NCI-H82 (cell line): ENCODE measurements around the gene SETD6.
"Not testable (repeated sequence)": the region's sequence is repeated elsewhere in the genome, so short reads cannot be mapped to it uniquely, and the experiment has no call there.

Experiments
- DNase-seq: peaks from one replicate; lab custom pipeline; 2025; lab: John Stamatoyannopoulos, UW

The SETD6 gene

GRCh38 chr16:58537124-58537906 lies 22.0 kb downstream of the SETD6 start:
- DNase-seq: no peak

DNA sequence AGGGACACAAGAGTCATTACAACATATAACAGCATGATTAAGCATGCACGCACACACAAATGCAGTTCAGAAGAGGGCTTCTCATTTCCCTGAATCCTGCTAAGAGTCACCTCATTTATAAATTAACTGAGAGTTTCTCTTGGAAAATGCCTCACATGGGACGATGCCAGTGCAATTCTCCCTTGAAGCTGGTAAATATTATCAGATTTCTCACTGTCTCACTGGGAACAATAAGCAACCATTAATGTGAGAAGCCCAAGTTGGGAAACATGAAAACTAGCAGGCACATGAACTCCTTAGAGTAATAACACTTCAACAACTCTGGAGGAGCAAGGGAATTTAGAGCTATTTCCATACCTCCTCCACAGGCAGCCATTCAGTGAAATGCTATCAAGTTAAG lies 26.4 kb downstream of the SETD6 start:
- DNase-seq: no peak

DNA sequence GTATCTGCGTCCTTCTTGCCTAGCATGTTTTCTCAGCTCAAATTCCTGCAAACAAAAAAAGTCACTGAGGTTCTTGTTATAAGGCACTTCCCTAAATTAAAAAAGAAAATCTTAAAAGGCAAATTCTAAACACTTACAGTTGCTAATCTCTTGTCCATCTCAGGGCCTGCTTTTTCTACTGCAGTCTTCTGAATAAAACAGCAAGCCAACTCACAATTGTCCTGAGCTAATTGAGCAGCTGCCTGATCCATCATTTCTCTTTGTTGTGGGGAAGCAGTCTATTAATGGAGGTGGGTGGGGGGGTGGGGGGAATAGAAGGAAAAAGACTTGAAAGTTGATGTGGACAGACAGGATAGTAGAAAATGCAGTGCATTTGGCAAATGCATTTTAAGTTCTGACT lies 27.0 kb downstream of the SETD6 start:
- DNase-seq: no peak

DNA sequence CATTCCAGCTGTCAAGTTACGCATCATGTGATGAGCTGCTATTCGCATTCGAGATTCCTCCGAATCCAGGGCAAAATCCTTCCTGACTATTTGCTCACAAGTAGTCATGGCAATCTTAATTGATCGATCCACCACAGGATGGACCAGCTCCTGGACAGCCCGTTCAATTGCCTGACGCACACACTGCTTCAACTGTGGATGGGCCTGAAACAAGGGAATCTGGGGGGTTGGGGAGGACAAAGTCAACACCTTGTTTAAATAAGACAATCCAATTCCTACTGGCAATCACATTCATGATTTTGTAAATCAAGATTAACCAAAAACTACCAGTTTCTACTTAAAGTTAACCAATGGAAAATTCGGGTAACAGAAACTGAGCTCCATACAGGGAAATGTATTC lies 28.4 kb downstream of the SETD6 start:
- DNase-seq: no peak

- no peak for DNase-seq
Observed at GRCh38 chr16:58548378-58548777, 33.1 kb downstream of the SETD6 start.

DNA sequence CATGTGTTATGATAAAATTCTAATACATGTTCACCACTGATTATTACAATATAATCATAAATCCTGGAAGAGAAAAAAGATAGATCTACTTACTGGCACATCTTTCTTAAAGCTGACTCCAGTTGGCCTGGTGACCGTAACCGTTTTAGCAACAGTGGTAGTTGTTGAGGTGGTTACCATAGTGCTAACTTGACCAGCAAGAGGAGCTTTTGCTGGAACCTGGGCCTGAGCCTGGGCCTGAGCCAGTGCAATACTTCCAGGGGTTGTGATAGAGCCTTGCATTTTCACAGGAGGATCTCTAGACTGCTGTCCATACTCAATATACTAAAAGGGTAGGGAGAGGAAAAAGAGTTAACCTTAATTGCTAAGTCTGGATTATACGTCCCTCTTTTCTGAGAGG lies 36.2 kb downstream of the SETD6 start:
- DNase-seq: no peak

- DNase-seq: no peak
Observed at GRCh38 chr16:58556678-58557077, 41.4 kb downstream of the SETD6 start.

DNA sequence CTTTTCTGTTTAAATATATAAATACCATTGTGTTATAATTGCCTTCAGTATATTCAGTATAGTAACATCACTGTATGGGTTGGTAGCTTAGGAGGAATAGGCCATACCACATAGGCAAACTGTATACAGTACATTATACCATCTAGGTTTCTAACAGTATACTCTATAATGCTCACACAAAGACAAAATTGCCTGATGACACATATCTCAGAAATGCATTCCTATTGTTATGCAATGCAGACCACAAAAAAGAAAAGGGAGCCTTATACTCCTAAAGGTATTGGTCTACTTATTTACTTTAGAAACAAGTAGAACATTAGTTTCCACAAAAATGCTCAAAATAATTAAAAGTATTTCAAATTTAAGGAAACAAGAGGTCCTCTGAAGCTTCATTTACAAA lies 47.9 kb downstream of the SETD6 start:
- DNase-seq: no peak

GRCh38 chr16:58563775-58564174 lies 48.5 kb downstream of the SETD6 start:
- no peak for DNase-seq

DNA sequence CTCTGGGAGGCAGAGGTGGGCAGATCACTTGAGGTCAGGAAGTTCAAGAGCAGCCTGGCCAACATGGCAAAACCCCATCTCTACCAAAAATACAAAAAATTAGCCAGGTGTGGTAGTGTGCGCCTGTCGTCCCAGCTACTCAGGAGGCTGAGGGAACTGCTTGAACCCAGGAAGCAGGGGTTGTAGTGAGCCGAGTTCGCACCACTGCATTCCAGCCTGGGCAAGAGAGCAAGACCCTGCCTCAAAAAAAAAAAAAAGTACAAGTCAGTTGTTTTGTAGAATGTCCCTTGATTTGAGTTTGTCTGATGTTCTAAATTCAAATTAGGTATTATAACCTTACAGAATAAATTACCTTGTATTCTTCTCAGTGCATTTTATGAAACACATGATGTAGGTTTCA lies 50.4 kb downstream of the SETD6 start:
- not testable (repeated sequence) for DNase-seq
